Sigmoid colon (tissue), 3 donors: ENCODE measurements around the gene ANK2.

Source experiments
- CTCF ChIP-seq, 4 experiments: fragments of 450-650 bp in 3 of 4; fragments of 200-600 bp in 1 of 4; IDR thresholded peaks; one replicate each; pipeline ENCODE4 v1.5.1; 2016 to 2019; ENCODE audit warnings: antibody characterized with exemption in 4 of 4, mild to moderate bottlenecking in 3 of 4, moderate library complexity in 2 of 4
- POLR2A ChIP-seq, 2 donors: fragments of 450-650 bp; IDR thresholded peaks; one replicate each; pipeline ENCODE4 v1.6.1; 2016; ENCODE audit warnings: antibody characterized with exemption in 2 of 2, mild to moderate bottlenecking in 2 of 2, moderate library complexity in 2 of 2

DNA sequence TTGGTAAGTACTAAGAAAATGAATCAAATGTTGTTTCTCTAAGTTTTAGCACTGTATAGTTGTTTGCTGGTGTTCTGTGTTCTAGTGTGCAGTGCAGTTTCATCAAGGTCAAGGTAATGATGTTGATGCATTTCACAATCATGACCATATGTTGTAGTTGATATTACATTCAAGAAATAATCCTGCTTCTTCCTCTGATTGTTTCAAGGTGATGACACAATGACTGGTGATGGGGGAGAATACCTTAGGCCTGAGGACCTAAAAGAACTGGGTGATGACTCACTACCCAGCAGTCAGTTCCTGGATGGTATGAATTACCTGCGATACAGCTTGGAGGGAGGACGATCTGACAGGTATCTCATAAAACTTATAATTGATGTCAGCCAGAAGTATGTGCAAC lies 261.6 kb downstream of the ANK2 start:
- TF ChIP-seq CTCF (IDR thresholded peaks at IDR 0.05) (no peak), POLR2A (IDR thresholded peaks at IDR 0.05) (no peak)
